ENCODE data around the gene DCDC2C. TPM values are rescaled to one million over a fixed set of nuclear protein-coding genes. Genes with fewer than 3 reads are reported as not detected.

DCDC2C gene
- total and polyA plus RNA-seq, 4 donors = 0.73 to 1.6 (median 1.1) TPM

- no peaks in the 10 kb centered on the region for H3K27me3 ChIP-seq (ENCODE audit: control insufficient read depth, insufficient read depth, low read length)
- no peak overlapping the region for H3K27ac ChIP-seq (ENCODE audit: low read depth, low read length)
- WGBS (ENCODE audit: insufficient coverage) = 56% methylated on average over 10 of the region's 12 CpGs
- H3K36me3 ChIP-seq (ENCODE audit: control insufficient read depth, insufficient read depth, low read length) = no peaks in the 10 kb centered on the region
- peak in 2 of 6 donors; percentile 22 to 34 for DNase-seq (ENCODE audit: low read depth in 4 of 6, low spot score in 6 of 6)
- H3K9me3 ChIP-seq (ENCODE audit: control insufficient read depth, insufficient read depth, low read length) = no peaks in the 10 kb centered on the region
- H3K4me3 ChIP-seq (ENCODE audit: low read depth, low read length) = no peak overlapping the region
- peaks cover 12% of the 10 kb centered on the region for H3K4me1 ChIP-seq (ENCODE audit: control insufficient read depth, insufficient read depth, low read length)
Observed at GRCh38 chr2:3727397-3728045, 24.1 kb downstream of the DCDC2C start.

DNA sequence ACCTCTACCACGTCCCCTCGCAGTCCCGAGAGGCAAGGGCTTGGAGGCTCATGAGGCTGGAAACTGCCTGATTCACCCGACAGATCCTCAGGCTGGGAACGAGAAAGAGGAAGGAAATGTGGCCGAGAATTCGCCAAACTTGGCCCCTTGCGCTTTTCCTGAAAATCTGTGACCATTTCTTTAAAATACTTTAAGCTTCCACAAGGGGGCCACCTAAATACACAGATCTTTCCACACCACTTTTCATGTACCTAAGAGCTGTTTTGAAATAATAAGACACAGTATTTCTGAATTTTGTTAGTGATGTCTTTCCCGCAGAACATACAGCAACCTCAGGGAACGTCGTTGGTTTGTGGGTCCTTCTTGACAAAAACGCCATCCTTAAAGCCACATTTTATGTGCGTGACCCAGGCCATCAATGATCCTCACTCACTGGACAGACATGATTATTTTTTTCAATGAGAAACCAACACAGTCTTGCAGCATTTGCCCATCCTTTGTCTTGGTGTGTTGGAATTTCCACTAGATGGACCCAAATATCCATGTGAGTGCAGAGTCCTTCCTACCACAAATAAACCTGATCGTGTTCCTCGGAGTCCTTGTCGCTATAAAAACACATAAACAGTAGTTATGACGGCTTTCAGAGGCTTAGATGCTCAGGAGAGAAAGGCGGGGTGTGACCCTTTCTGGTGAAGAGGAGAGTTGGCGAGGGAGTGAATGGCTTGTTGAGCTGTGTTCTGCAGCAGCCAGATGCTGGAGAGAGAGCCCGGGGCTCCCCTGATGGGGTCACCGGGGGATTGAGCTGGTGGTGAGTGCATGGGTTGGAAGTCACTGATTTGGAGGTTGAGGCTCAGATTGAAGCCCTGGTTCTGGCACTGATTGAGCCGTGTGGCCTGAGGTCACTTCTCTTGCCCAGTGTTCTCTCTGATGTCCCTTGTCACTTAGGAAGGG is 25.0 kb downstream of the DCDC2C start:
- no peak overlapping the region for H3K4me3 ChIP-seq (ENCODE audit: low read depth, low read length)

GRCh38 chr2:3729055-3729448 is 25.7 kb downstream of the DCDC2C start:
- no peaks in the 10 kb centered on the region for H3K36me3 ChIP-seq (ENCODE audit: control insufficient read depth, insufficient read depth, low read length)
- H3K9me3 ChIP-seq (ENCODE audit: control insufficient read depth, insufficient read depth, low read length) = no peaks in the 10 kb centered on the region
- H3K27ac ChIP-seq (ENCODE audit: low read depth, low read length) = no peak overlapping the region
- 77% methylated on average over 7 of the region's 8 CpGs for WGBS (ENCODE audit: insufficient coverage)
- H3K4me3 ChIP-seq (ENCODE audit: low read depth, low read length) = no peak overlapping the region
- H3K27me3 ChIP-seq (ENCODE audit: control insufficient read depth, insufficient read depth, low read length) = no peaks in the 10 kb centered on the region
- DNase-seq (ENCODE audit: low read depth in 4 of 6, low spot score in 6 of 6) = no peak
- H3K4me1 ChIP-seq (ENCODE audit: control insufficient read depth, insufficient read depth, low read length) = peaks cover 12% of the 10 kb centered on the region

More for the DNA sequence above, 25.0 kb downstream of the DCDC2C start:
- peak; percentile 61 to 97 (median 75) for DNase-seq (ENCODE audit: low read depth in 4 of 6, low spot score in 6 of 6)
- H3K4me1 ChIP-seq (ENCODE audit: control insufficient read depth, insufficient read depth, low read length) = peaks cover 12% of the 10 kb centered on the region
- no peak overlapping the region for H3K27ac ChIP-seq (ENCODE audit: low read depth, low read length)
- H3K9me3 ChIP-seq (ENCODE audit: control insufficient read depth, insufficient read depth, low read length) = no peaks in the 10 kb centered on the region
- WGBS (ENCODE audit: insufficient coverage) = 34% methylated on average over 8 of the region's 22 CpGs
- no peaks in the 10 kb centered on the region for H3K36me3 ChIP-seq (ENCODE audit: control insufficient read depth, insufficient read depth, low read length)
- no peaks in the 10 kb centered on the region for H3K27me3 ChIP-seq (ENCODE audit: control insufficient read depth, insufficient read depth, low read length)

GRCh38 chr2:3729786-3730185 is 26.4 kb downstream of the DCDC2C start:
- no peak overlapping the region for H3K4me3 ChIP-seq (ENCODE audit: low read depth, low read length)
- no peaks in the 10 kb centered on the region for H3K36me3 ChIP-seq (ENCODE audit: control insufficient read depth, insufficient read depth, low read length)
- H3K27me3 ChIP-seq (ENCODE audit: control insufficient read depth, insufficient read depth, low read length) = no peaks in the 10 kb centered on the region
- peaks cover 12% of the 10 kb centered on the region for H3K4me1 ChIP-seq (ENCODE audit: control insufficient read depth, insufficient read depth, low read length)
- DNase-seq (ENCODE audit: low read depth in 4 of 6, low spot score in 6 of 6) = no peak
- H3K27ac ChIP-seq (ENCODE audit: low read depth, low read length) = no peak overlapping the region
- 82% methylated on average over 7 of the region's 9 CpGs for whole genome bisulfite sequencing (ENCODE audit: insufficient coverage)
- no peaks in the 10 kb centered on the region for H3K9me3 ChIP-seq (ENCODE audit: control insufficient read depth, insufficient read depth, low read length)

DNA sequence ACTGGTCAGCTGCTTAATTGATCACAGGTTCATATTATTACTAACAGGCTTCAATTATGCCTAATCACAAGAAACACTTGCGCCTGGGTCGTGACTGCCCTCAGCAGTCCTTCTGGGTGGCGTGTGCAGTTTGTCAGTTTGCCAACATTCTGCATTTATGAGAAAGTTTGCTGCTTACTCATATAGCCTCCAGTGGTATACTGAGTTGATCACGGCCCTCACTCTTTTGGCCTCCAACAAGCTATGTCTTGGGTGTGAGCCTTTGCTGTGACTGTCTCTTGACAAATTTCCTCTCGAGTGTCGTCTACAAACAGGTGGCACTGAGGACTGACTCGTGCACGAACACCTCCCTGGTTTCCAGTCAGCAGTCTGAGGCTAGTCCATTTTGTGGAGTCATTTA is 27.3 kb downstream of the DCDC2C start:
- no peaks in the 10 kb centered on the region for H3K36me3 ChIP-seq (ENCODE audit: control insufficient read depth, insufficient read depth, low read length)
- H3K4me1 ChIP-seq (ENCODE audit: control insufficient read depth, insufficient read depth, low read length) = peaks cover 12% of the 10 kb centered on the region
- no peak overlapping the region for H3K27ac ChIP-seq (ENCODE audit: low read depth, low read length)
- no peak for DNase-seq (ENCODE audit: low read depth in 4 of 6, low spot score in 6 of 6)
- H3K9me3 ChIP-seq (ENCODE audit: control insufficient read depth, insufficient read depth, low read length) = no peaks in the 10 kb centered on the region
- WGBS (ENCODE audit: insufficient coverage) = 92% methylated on average over 8 of the region's 8 CpGs
- no peak overlapping the region for H3K4me3 ChIP-seq (ENCODE audit: low read depth, low read length)
- H3K27me3 ChIP-seq (ENCODE audit: control insufficient read depth, insufficient read depth, low read length) = no peaks in the 10 kb centered on the region

- H3K27me3 ChIP-seq (ENCODE audit: control insufficient read depth, insufficient read depth, low read length) = no peaks in the 10 kb centered on the region
- H3K27ac ChIP-seq (ENCODE audit: low read depth, low read length) = no peak overlapping the region
- no peaks in the 10 kb centered on the region for H3K36me3 ChIP-seq (ENCODE audit: control insufficient read depth, insufficient read depth, low read length)
- 95% methylated on average over 7 of the region's 7 CpGs for WGBS (ENCODE audit: insufficient coverage)
- H3K9me3 ChIP-seq (ENCODE audit: control insufficient read depth, insufficient read depth, low read length) = no peaks in the 10 kb centered on the region
- peaks cover 12% of the 10 kb centered on the region for H3K4me1 ChIP-seq (ENCODE audit: control insufficient read depth, insufficient read depth, low read length)
- no peak overlapping the region for H3K4me3 ChIP-seq (ENCODE audit: low read depth, low read length)
- DNase-seq (ENCODE audit: low read depth in 4 of 6, low spot score in 6 of 6) = no peak
Observed at GRCh38 chr2:3731829-3732228, 28.5 kb downstream of the DCDC2C start.

- Histone ChIP-seq H3K9me3 (ENCODE audit: control insufficient read depth, insufficient read depth, low read length) (no peaks in the 10 kb centered on the region), H3K27me3 (ENCODE audit: control insufficient read depth, insufficient read depth, low read length) (no peaks in the 10 kb centered on the region), H3K27ac (ENCODE audit: low read depth, low read length) (no peak overlapping the region), H3K36me3 (ENCODE audit: control insufficient read depth, insufficient read depth, low read length) (no peaks in the 10 kb centered on the region), H3K4me3 (ENCODE audit: low read depth, low read length) (no peak overlapping the region), H3K4me1 (ENCODE audit: control insufficient read depth, insufficient read depth, low read length) (no peaks in the 10 kb centered on the region)
- WGBS (ENCODE audit: insufficient coverage) = 90% methylated on average over 5 of the region's 7 CpGs
- DNase-seq (ENCODE audit: low read depth in 4 of 6, low spot score in 6 of 6) = no peak
Observed at GRCh38 chr2:3736112-3736511, 32.7 kb downstream of the DCDC2C start.

DNA sequence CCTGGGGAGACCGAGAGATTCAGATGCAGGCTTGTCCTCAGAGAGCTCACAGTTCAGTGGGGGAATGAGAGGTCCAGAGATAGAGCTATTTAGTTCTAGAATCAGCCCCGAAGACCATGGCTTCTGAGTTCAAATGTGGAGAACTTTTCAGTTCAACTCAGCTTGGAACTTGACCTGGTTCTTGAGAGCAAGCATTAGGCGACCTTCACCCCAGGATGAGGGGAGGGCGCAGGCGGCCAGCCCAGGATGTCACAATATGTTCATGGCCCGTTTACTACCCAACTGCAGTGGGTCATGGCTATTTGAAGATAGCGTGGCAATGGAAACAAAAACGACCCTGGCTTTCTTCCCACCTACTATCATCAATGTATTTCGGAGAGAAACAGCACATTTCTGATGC is 33.8 kb downstream of the DCDC2C start:
- no peak for DNase-seq (ENCODE audit: low read depth in 4 of 6, low spot score in 6 of 6)
- no peaks in the 10 kb centered on the region for H3K9me3 ChIP-seq (ENCODE audit: control insufficient read depth, insufficient read depth, low read length)

DNA sequence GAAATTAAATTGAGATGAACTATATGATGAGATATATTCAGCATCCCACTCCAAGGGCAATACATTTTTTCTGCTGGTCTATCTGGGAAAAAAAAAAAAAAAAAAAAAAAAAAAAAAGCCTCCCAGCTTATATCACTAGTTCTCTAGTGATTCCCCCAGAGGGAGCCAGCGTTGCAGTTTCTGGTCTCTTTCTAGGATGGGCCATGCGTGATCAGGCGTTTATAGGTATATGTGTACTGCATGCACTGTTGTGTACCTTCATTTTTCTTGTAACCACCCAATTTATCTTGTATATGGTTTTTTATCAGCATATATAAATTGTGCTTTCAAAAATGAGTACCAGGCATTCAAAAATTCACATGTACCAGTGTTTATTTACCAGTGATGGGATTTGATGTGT is 35.1 kb downstream of the DCDC2C start:
- no peak overlapping the region for H3K27ac ChIP-seq (ENCODE audit: low read depth, low read length)
- no CpG with 5 or more reads among the region's 3 CpGs for WGBS (ENCODE audit: insufficient coverage)
- DNase-seq (ENCODE audit: low read depth in 4 of 6, low spot score in 6 of 6) = peak in 1 of 6 donors; percentile 23
- H3K36me3 ChIP-seq (ENCODE audit: control insufficient read depth, insufficient read depth, low read length) = no peaks in the 10 kb centered on the region
- H3K27me3 ChIP-seq (ENCODE audit: control insufficient read depth, insufficient read depth, low read length) = no peaks in the 10 kb centered on the region
- H3K4me3 ChIP-seq (ENCODE audit: low read depth, low read length) = no peak overlapping the region
- no peaks in the 10 kb centered on the region for H3K9me3 ChIP-seq (ENCODE audit: control insufficient read depth, insufficient read depth, low read length)
- H3K4me1 ChIP-seq (ENCODE audit: control insufficient read depth, insufficient read depth, low read length) = no peaks in the 10 kb centered on the region

More for the DNA sequence above, 33.8 kb downstream of the DCDC2C start:
- H3K4me1 ChIP-seq (ENCODE audit: control insufficient read depth, insufficient read depth, low read length) = no peaks in the 10 kb centered on the region
- H3K36me3 ChIP-seq (ENCODE audit: control insufficient read depth, insufficient read depth, low read length) = no peaks in the 10 kb centered on the region
- no peak overlapping the region for H3K27ac ChIP-seq (ENCODE audit: low read depth, low read length)
- 93% methylated on average over 5 of the region's 9 CpGs for WGBS (ENCODE audit: insufficient coverage)
- H3K27me3 ChIP-seq (ENCODE audit: control insufficient read depth, insufficient read depth, low read length) = no peaks in the 10 kb centered on the region
- H3K4me3 ChIP-seq (ENCODE audit: low read depth, low read length) = no peak overlapping the region

Measured in spinal cord (tissue), 10 donors.